ENCODE data around the gene MRPS27. TPM values are rescaled to one million over a fixed set of nuclear protein-coding genes. Genes with fewer than 3 reads are reported as not detected.

MRPS27 gene
- total and polyA plus RNA-seq, 2 of the 4 experiments (the other 2 are of a cell fraction), result 46.9 to 90.5 TPM

GRCh38 chr5:72204946-72205345, 115.1 kb downstream of the MRPS27 start:
- ATAC-seq (ENCODE audit: low read depth), result no peak
- no peak overlapping the region for H3K23ac ChIP-seq (ENCODE audit: low read depth, low read length)
- dilution Hi-C loops (cut with HindIII; ENCODE audit: low sequenced_read_pairs, unreplicated experiment), result no loop called here
- peaks cover 36% of the 10 kb centered on the region for H3K36me3 ChIP-seq (ENCODE audit: control insufficient read depth, insufficient read depth, low read length)
- H4K91ac ChIP-seq (ENCODE audit: insufficient read depth, low read depth, low read length), result no peak overlapping the region; the same call in 1 of the 2 replicates
- no peaks in the 10 kb centered on the region for H3K9me3 ChIP-seq (ENCODE audit: control insufficient read depth, insufficient read depth, low read length)
- H4K5ac ChIP-seq (ENCODE audit: low read depth, low read length), result no peak overlapping the region
- no peak overlapping the region for H3K18ac ChIP-seq (ENCODE audit: low read depth, low read length)
- no peak overlapping the region for H2BK20ac ChIP-seq (ENCODE audit: low read depth, low read length)
- no peak overlapping the region for H3K9ac ChIP-seq (ENCODE audit: low read depth, low read length)
- peak overlapping the region; percentile 40; the same call in 1 of the 2 replicates for H3K4ac ChIP-seq (ENCODE audit: low read depth, low read length)
- H2AFZ ChIP-seq (replicated peaks; ENCODE audit: low read length, poor library complexity), result no peak overlapping the region
- POLR2A ChIA-PET (ENCODE audit: unreplicated experiment), result no interaction called here
- H3K79me1 ChIP-seq (ENCODE audit: low read depth in 1 of 2, low read length in 2 of 2), result peaks cover 13 to 72% of the 10 kb centered on the region in 2 experiments
- no CpG with 5 or more reads among the region's 1 CpG for WGBS, 2 experiments (ENCODE audit: extremely low coverage in 2 of 2, insufficient read length in 1 of 2)
- no peak overlapping the region for H2BK120ac ChIP-seq (ENCODE audit: low read depth, low read length)
- intact Hi-C loops (cut with micrococcal nuclease), result loop anchor here (5.0 kb wide), 1 partner anchor 73 kb away; no protein-coding TSS in a partner anchor
- H4K8ac ChIP-seq (ENCODE audit: low read depth in 2 of 2, low read length in 2 of 2), result no peak overlapping the region
- peaks cover 26% of the 10 kb centered on the region for H3K9me1 ChIP-seq (ENCODE audit: insufficient read depth, low read length)
- no peak overlapping the region for H2AK9ac ChIP-seq (replicated peaks; ENCODE audit: low read depth, low read length, poor library complexity)
- BruUV-seq (replicated peaks), result no TSS peak
- H2AK5ac ChIP-seq (ENCODE audit: low read depth, low read length), result peak overlapping the region; percentile 1; the same call in 1 of the 2 replicates
- in situ Hi-C loops (cut with MboI; ENCODE audit: low sequenced_read_pairs), result no loop called here
- H3K4me3 ChIP-seq (ENCODE audit: insufficient read depth, low read depth, low read length), result no peak overlapping the region
- DNase-seq, result peak; percentile 58
- peaks cover 9% of the 10 kb centered on the region; the same call in 1 of the 2 replicates for H3K4me1 ChIP-seq (ENCODE audit: control insufficient read depth, insufficient read depth, low read length)
- CTCF ChIA-PET, result interaction anchor here (1.0 kb wide), 1 partner anchor 76 kb away, joined by 3 read pairs; no protein-coding TSS in a partner anchor
- H3K27me3 ChIP-seq (ENCODE audit: control insufficient read depth, insufficient read depth, low read length), result no peaks in the 10 kb centered on the region
- H3K56ac ChIP-seq (ENCODE audit: extremely low read depth, insufficient read depth, low read length), result no peak overlapping the region
- H3K27ac ChIP-seq (ENCODE audit: insufficient read depth, low read length), result no peak overlapping the region
- TF ChIP-seq CEBPB (IDR thresholded peaks at IDR 0.05; ENCODE audit: low read depth, low read length), result 0 out of 2 replicates have a peak, but pooled peaks have one; percentile 17
- TF ChIP-seq RCOR1 (IDR thresholded peaks at IDR 0.05; ENCODE audit: insufficient replicate concordance, low read length), result no peak
- 0 out of 2 replicates have a peak, but pooled peaks cover 6% of the 10 kb centered on the region for H4K20me1 ChIP-seq (ENCODE audit: insufficient read depth, low read length)
- no peak overlapping the region for H3K4me2 ChIP-seq (ENCODE audit: low read depth, low read length)
- no peak overlapping the region for H2BK15ac ChIP-seq (ENCODE audit: low read depth, low read length)
- peak overlapping the region; percentile 55 for H2BK5ac ChIP-seq (ENCODE audit: low read depth, low read length, poor library complexity, severe bottlenecking)
- no peak overlapping the region; the same call in 1 of the 2 replicates for H3K14ac ChIP-seq (replicated peaks; ENCODE audit: low read depth, low read length)
